ENCODE results near the gene TTC7B.

GRCh38 chr14:90534838-90535555 lies 281.2 kb downstream of the TTC7B start:
- TF ChIP-seq EZH2 (IDR thresholded peaks at IDR 0.05; ENCODE audit: borderline replicate concordance, low read length) (no peak), CTCF (IDR thresholded peaks at IDR 0.05; ENCODE audit: low read length) (no peak)
